ENCODE data around the gene SFXN3.

The SFXN3 gene

DNA sequence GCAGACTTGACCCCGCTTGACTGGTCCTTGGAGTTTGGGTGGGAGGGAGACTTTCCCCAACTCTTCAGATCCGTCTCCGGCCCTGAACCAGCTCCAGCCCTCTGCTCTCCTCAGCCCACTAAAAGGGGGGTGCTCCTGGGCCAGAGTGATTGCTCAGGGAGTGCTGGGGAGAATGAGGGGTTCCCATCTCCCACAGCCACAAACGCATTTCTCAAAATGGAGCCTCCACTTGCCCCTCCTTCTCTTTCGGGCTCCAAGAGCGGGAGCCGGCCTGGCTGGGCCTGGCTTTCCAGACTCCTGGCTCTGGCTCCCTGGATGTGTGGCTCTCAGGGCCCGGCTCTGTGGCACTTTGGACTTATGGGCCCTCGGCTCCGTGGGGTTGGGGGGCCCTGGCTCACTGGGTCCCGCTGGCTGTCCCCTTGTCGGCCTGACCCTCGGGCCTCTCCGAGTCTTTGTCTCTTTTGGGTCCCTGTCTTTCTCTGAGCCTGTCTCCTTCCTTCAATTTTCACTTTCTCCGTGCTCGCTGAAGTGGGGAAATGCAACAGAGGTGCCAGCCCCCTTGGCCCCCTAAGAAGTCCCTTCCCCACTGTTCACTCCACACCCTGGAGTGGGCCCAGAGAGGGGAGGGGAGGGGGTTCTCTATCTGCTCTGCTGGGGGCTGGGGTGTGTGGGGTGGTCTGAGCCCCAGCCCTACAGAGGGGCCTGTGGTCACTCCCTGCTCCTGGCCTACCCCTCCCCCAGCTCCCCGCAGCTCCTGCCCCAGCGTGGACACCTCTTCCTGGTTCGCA lies 30.7 kb upstream of the SFXN3 start:
- H3K4me3 ChIP-seq (ENCODE audit: low read depth, low read length) = peak overlapping the region; percentile 91
- in situ Hi-C loops (cut with HindIII; ENCODE audit: low sequenced_read_pairs) = no loop called here
- TF ChIP-seq, protein P1, sequence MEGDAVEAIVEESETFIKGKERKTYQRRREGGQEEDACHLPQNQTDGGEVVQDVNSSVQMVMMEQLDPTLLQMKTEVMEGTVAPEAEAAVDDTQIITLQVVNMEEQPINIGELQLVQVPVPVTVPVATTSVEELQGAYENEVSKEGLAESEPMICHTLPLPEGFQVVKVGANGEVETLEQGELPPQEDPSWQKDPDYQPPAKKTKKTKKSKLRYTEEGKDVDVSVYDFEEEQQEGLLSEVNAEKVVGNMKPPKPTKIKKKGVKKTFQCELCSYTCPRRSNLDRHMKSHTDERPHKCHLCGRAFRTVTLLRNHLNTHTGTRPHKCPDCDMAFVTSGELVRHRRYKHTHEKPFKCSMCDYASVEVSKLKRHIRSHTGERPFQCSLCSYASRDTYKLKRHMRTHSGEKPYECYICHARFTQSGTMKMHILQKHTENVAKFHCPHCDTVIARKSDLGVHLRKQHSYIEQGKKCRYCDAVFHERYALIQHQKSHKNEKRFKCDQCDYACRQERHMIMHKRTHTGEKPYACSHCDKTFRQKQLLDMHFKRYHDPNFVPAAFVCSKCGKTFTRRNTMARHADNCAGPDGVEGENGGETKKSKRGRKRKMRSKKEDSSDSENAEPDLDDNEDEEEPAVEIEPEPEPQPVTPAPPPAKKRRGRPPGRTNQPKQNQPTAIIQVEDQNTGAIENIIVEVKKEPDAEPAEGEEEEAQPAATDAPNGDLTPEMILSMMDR (IDR thresholded peaks at IDR 0.05; ENCODE audit: low read depth, low read length, missing control alignments) = no peak
- no peak for DNase-seq (ENCODE audit: low read depth)

DNA sequence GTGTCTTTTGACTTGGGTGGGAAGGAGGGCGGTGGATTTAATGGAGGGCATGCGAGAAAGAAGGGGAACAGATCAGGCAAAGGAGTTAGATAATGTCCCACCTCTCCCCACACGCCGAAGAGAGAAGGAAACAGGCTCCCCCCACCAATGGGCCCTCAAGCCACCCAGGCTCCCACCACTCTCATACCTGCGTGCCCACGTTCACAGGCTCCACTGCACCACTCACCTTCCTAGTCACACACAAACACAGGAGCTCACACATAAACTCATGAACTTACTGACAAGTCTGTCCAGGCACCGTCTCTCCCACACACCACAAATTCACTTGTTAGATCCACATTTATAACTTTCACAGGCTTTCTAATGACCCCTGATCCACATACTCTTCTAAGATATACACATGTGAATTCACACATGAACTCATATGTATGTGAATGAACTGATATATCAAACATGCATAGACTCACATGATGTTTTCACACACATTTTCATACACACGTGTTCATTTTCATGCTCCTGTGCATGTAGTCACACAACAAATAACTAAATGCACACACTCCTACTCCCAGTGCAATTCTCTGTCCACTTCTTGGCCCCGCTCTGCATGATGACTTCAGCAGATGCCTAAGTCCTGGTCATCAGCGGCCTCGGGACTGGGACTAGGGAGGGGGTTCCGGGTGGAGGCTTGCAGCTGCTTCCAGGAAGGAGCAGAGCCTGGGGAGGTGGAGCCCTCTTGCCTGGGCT lies 29.9 kb upstream of the SFXN3 start:
- in situ Hi-C loops (cut with HindIII; ENCODE audit: low sequenced_read_pairs) = no loop called here
- TF ChIP-seq, protein P1 (IDR thresholded peaks at IDR 0.05; ENCODE audit: low read depth, low read length, missing control alignments) = no peak
- peak; percentile 55 for DNase-seq (ENCODE audit: low read depth)
- peak overlapping the region; percentile 91 for H3K4me3 ChIP-seq (ENCODE audit: low read depth, low read length)

DNA sequence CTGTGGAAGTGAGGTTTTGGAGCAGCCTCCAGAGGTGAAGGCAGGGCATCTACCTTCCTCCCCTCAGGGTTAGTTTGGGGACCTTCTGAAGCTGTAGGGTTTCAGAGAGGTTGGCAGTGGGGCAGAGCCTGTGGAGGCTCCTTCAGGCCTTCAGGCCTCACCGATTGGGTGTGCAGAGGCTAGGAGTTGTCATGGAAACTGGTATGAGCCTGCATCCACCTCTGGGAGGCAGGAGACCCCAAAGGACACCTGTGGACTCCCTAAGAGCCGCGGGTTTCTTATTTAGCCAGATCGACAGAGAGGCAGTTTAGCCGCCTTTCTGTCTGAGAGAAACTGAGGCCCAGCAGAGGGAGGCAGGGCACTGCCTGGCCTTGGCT lies 29.4 kb upstream of the SFXN3 start:
- H3K4me3 ChIP-seq (ENCODE audit: low read depth, low read length) = peak overlapping the region; percentile 91
- DNase-seq (ENCODE audit: low read depth) = no peak
- in situ Hi-C loops (cut with HindIII; ENCODE audit: low sequenced_read_pairs) = no loop called here
- TF ChIP-seq, protein P1 (IDR thresholded peaks at IDR 0.05; ENCODE audit: low read depth, low read length, missing control alignments) = no peak

DNA sequence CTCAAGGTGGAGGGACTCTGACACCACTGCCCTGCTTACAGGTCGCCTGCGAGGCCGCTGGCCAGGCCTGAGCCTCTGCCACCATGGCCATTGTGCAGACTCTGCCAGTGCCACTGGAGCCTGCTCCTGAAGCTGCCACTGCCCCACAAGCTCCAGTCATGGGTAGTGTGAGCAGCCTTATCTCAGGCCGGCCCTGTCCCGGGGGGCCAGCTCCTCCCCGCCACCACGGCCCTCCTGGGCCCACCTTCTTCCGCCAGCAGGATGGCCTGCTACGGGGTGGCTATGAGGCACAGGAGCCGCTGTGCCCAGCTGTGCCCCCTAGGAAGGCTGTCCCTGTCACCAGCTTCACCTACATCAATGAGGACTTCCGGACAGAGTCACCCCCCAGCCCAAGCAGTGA lies 28.6 kb upstream of the SFXN3 start:
- in situ Hi-C loops (cut with HindIII; ENCODE audit: low sequenced_read_pairs) = no loop called here
- DNase-seq (ENCODE audit: low read depth) = no peak
- TF ChIP-seq, protein P1 (IDR thresholded peaks at IDR 0.05; ENCODE audit: low read depth, low read length, missing control alignments) = no peak
- no peak overlapping the region for H3K4me3 ChIP-seq (ENCODE audit: low read depth, low read length)

DNA sequence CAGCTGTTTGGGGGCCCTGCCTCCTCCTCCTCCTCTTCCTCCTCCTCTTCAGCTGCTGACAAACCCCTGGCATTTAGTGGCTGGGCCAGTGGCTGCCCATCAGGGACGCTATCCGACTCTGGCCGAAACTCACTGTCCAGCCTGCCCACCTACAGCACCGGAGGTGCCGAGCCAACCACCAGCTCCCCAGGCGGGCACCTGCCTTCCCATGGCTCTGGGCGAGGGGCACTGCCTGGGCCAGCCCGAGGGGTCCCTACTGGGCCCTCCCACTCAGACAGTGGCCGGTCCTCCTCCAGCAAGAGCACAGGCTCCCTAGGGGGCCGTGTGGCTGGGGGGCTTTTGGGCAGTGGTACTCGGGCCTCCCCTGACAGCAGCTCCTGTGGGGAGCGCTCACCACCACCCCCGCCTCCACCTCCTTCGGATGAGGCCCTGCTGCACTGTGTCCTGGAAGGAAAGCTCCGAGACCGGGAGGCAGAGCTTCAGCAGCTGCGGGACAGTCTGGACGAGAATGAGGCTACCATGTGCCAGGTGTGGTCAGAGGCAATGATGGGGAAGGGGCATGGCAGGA lies 27.3 kb upstream of the SFXN3 start:
- DNase-seq (ENCODE audit: low read depth) = no peak
- in situ Hi-C loops (cut with HindIII; ENCODE audit: low sequenced_read_pairs) = no loop called here
- H3K4me3 ChIP-seq (ENCODE audit: low read depth, low read length) = no peak overlapping the region
- TF ChIP-seq, protein P1 (IDR thresholded peaks at IDR 0.05; ENCODE audit: low read depth, low read length, missing control alignments) = no peak

DNA sequence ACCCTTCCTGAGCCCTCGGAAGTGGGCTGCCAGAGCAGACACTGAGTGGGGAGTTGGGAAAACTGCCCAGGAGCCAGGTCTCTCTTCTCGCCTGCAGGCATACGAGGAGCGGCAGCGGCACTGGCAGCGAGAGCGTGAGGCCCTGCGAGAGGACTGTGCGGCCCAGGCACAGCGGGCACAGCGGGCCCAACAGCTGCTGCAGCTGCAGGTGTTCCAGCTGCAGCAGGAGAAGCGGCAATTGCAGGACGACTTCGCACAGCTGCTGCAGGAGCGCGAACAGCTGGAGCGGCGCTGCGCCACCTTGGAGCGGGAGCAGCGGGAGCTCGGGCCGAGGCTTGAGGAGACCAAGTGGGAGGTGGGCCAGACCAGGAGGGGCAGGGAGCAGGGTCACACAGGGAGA lies 25.7 kb upstream of the SFXN3 start:
- no peak overlapping the region for H3K4me3 ChIP-seq (ENCODE audit: low read depth, low read length)
- TF ChIP-seq, protein P1 (IDR thresholded peaks at IDR 0.05; ENCODE audit: low read depth, low read length, missing control alignments) = no peak
- no peak for DNase-seq (ENCODE audit: low read depth)
- in situ Hi-C loops (cut with HindIII; ENCODE audit: low sequenced_read_pairs) = no loop called here

All from astrocyte of the cerebellum (primary cell).